ENCODE data around the gene RFTN1. TPM values are rescaled to one million over a fixed set of nuclear protein-coding genes. Genes with fewer than 3 reads are reported as not detected.

RFTN1 gene
- total RNA-seq, 6 experiments from 2014 or later = 15.1 to 36.0 (median 19.8) TPM

- Histone ChIP-seq H3K27ac (no peak overlapping the region), H3K9me3 (no peaks in the 10 kb centered on the region), H3K36me3 (peaks cover 0 to 7% (median 0%) of the 10 kb centered on the region in 4 donors), H3K4me1 (no peaks in the 10 kb centered on the region), H3K4me3 (no peak overlapping the region), H3K27me3 (no peaks in the 10 kb centered on the region)
- WGBS (ENCODE audit: insufficient coverage, low coverage, low lambda C conversion rate, missing lambda C conversion rate) = 38% methylated on average over 1 of the region's 1 CpG
- TF ChIP-seq CTCF (IDR thresholded peaks at IDR 0.05) = no peak
- TF ChIP-seq POLR2A (IDR thresholded peaks at IDR 0.05) = no peak
- DNase-seq (no peak), ATAC-seq (no peak)
- intact Hi-C loops (cut with DNase I) = no loop called here
Observed at GRCh38 chr3:16429086-16429485, 84.4 kb downstream of the RFTN1 start.

GRCh38 chr3:16428612-16429011, 84.9 kb downstream of the RFTN1 start:
- Histone ChIP-seq H3K36me3 (peaks cover 0 to 7% (median 0%) of the 10 kb centered on the region in 4 donors), H3K9me3 (no peaks in the 10 kb centered on the region), H3K4me1 (no peaks in the 10 kb centered on the region), H3K27ac (no peak overlapping the region), H3K27me3 (no peaks in the 10 kb centered on the region), H3K4me3 (no peak overlapping the region)
- TF ChIP-seq CTCF (IDR thresholded peaks at IDR 0.05) (no peak), POLR2A (IDR thresholded peaks at IDR 0.05) (no peak)
- intact Hi-C loops (cut with DNase I) = no loop called here
- DNase-seq (no peak), ATAC-seq (no peak)
- 90% methylated on average over 5 of the region's 5 CpGs for WGBS (ENCODE audit: insufficient coverage, low coverage, low lambda C conversion rate, missing lambda C conversion rate)

GRCh38 chr3:16427103-16427965, 86.2 kb downstream of the RFTN1 start:
- no peaks in the 10 kb centered on the region for H3K4me1 ChIP-seq
- WGBS (ENCODE audit: insufficient coverage, low coverage, low lambda C conversion rate, missing lambda C conversion rate) = 49% methylated on average over 5 of the region's 5 CpGs
- H3K27me3 ChIP-seq = no peaks in the 10 kb centered on the region
- no peaks in the 10 kb centered on the region for H3K9me3 ChIP-seq
- DNase-seq (no peak), ATAC-seq (peak; percentile 55 to 98 (median 82))
- TF ChIP-seq CTCF (IDR thresholded peaks at IDR 0.05) = no peak
- TF ChIP-seq POLR2A (IDR thresholded peaks at IDR 0.05) = no peak
- intact Hi-C loops (cut with DNase I) = no loop called here
- no peak overlapping the region for H3K27ac ChIP-seq
- H3K36me3 ChIP-seq = peaks cover 0 to 7% (median 0%) of the 10 kb centered on the region in 4 donors
- H3K4me3 ChIP-seq = no peak overlapping the region

- no peaks in the 10 kb centered on the region for H3K4me1 ChIP-seq
- H3K9me3 ChIP-seq = no peaks in the 10 kb centered on the region
- no peak for TF ChIP-seq CTCF (IDR thresholded peaks at IDR 0.05)
- no peak for TF ChIP-seq POLR2A (IDR thresholded peaks at IDR 0.05)
- no peaks in the 10 kb centered on the region for H3K27me3 ChIP-seq
- intact Hi-C loops (cut with DNase I) = no loop called here
- 100% methylated on average over 2 of the region's 2 CpGs for WGBS (ENCODE audit: insufficient coverage, low coverage, low lambda C conversion rate, missing lambda C conversion rate)
- H3K36me3 ChIP-seq = peaks cover 0 to 3% (median 0%) of the 10 kb centered on the region in 4 donors
- H3K27ac ChIP-seq = no peak overlapping the region
- no peak overlapping the region for H3K4me3 ChIP-seq
- peak in 1 of 4 donors; percentile 16 for ATAC-seq
- no peak for DNase-seq
Observed at GRCh38 chr3:16426665-16427064, 86.8 kb downstream of the RFTN1 start.
